ENCODE data around the gene TBCE.
A peak's percentile ranks its signal among the peaks of the same experiment; 100 is the strongest.

Gene TBCE

DNA sequence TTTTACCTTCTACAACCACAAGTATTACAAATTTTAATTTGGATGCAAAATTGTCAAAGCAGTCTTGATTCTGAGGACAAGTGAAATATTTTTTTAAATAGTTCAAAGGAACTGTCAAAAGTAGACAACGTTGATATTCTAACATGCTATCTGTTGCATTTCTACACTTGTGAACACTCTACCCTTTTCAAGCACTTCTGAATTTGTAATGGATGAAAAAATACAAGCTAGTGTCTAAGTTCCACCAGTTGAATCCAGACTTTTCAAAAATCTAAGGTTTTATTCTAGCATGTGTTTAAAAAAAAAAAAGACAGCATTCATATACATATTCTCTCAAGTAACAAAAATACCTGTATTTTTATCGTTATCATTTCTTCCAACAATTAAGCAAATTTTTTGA lies 41.4 kb upstream of the TBCE start:
- Histone ChIP-seq H3K36me3 (no peaks in the 10 kb centered on the region), H3K9me3 (no peaks in the 10 kb centered on the region), H3K4me3 (ENCODE audit: low read depth in 1 of 2, low read length in 1 of 2) (peak overlapping the region; percentile 96 to 97), H3K4me1 (ENCODE audit: control insufficient read depth in 1 of 2, insufficient read depth in 1 of 2, low read depth in 1 of 2, low read length in 1 of 2) (peaks cover 44 to 49% of the 10 kb centered on the region in 2 experiments), H3K27ac (peak overlapping the region; percentile 97), H3K27me3 (no peaks in the 10 kb centered on the region)
- TF ChIP-seq, protein P1, sequence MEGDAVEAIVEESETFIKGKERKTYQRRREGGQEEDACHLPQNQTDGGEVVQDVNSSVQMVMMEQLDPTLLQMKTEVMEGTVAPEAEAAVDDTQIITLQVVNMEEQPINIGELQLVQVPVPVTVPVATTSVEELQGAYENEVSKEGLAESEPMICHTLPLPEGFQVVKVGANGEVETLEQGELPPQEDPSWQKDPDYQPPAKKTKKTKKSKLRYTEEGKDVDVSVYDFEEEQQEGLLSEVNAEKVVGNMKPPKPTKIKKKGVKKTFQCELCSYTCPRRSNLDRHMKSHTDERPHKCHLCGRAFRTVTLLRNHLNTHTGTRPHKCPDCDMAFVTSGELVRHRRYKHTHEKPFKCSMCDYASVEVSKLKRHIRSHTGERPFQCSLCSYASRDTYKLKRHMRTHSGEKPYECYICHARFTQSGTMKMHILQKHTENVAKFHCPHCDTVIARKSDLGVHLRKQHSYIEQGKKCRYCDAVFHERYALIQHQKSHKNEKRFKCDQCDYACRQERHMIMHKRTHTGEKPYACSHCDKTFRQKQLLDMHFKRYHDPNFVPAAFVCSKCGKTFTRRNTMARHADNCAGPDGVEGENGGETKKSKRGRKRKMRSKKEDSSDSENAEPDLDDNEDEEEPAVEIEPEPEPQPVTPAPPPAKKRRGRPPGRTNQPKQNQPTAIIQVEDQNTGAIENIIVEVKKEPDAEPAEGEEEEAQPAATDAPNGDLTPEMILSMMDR (IDR thresholded peaks at IDR 0.05) = no peak

DNA sequence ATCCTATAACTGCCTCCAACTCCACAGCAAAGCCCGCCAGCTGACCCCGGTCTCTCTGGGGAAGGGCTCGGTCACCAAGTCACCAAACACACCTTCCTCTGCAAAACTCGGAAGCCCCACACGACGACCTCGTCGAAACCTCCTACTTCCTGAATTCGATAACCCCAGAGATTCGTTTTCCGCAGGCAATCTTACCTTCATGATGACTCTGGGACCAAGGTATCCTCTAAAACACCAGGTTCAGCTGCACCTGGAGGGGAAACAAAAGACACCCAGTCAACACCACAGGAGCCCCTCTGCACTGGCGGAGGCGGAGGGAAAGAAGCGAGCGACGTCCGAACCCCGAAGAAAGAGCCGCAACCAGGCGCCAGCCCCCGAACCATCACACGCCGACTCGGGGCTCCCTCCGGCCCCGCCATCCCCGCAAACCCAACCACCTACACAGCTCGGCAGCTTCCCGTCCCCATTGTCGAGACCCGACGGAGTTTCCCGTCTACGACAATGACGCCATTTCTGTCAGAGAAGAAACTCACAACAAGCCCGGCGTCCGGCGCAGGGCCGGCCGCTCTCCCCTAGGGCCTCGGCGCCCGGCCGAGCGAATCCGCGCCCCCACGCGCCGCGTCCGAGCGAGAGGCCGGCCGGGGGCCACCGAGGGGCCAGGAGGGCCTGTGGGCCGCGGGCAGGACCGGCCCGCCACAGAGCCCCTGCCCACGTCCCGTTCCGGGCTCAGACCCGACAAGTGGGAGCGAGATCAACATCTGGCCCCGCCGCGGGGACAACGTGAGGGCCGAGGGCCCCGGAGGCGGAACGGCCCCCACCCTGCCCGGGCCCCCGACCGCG lies 40.3 kb upstream of the TBCE start:
- Histone ChIP-seq H3K9me3 (no peaks in the 10 kb centered on the region), H3K27me3 (no peaks in the 10 kb centered on the region), H3K4me1 (ENCODE audit: control insufficient read depth in 1 of 2, insufficient read depth in 1 of 2, low read depth in 1 of 2, low read length in 1 of 2) (peaks cover 54 to 60% of the 10 kb centered on the region in 2 experiments), H3K27ac (peak overlapping the region; percentile 97), H3K4me3 (ENCODE audit: low read depth in 1 of 2, low read length in 1 of 2) (peak overlapping the region; percentile 96 to 97), H3K36me3 (no peaks in the 10 kb centered on the region)
- TF ChIP-seq, protein P1 (IDR thresholded peaks at IDR 0.05) = no peak

DNA sequence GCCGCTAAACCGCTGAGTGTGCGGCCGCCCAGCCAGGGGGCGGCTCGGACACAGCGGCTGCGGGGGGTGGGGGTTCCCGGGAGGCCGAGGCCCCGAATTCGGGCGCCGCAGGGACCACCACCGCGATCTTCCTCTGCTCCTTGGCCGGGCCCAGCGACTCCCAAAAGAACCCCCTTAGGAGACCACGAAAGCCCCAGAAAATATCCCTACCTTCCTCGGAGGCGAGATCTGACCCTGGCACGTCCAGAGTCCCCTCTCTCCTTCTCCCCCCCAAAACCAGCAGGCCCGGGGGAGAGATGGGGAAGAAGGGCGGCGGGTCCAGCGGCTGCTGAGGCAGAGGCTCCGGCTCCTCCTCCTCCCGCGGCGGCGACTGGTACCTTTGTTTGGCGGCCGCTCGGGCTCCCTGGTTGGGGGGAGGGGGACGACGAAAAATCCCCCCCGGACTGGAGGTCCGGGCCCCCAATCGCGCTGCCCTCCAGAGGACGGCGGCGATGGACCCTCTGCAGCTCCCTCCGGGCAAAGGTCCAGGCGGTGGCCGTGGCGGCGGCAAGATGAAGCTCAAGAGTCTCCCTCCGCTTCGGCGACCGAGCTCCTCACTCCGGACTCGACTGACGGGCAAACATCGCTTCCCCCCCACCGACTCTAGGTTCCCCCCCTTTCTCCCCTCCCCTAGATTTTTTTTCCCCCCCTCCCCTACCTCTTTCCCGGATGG lies 39.5 kb upstream of the TBCE start, which contains the start of gene ARID4B:
TSS of gene ARID4B (minus strand) at position 621 of the 712 bp plus-strand sequence. CDS start 1,260 bp downstream, outside the sequence.
- Histone ChIP-seq H3K4me1 (ENCODE audit: control insufficient read depth in 1 of 2, insufficient read depth in 1 of 2, low read depth in 1 of 2, low read length in 1 of 2) (peaks cover 62 to 67% of the 10 kb centered on the region in 2 experiments), H3K27me3 (no peaks in the 10 kb centered on the region), H3K4me3 (ENCODE audit: low read depth in 1 of 2, low read length in 1 of 2) (peak within 1 kb of the TSS; percentile 96 to 97), H3K36me3 (no peaks in the 10 kb centered on the region), H3K9me3 (no peaks in the 10 kb centered on the region), H3K27ac (peak within 1 kb of the TSS; percentile 97)
- TF ChIP-seq, protein P1 (IDR thresholded peaks at IDR 0.05) = no peak

DNA sequence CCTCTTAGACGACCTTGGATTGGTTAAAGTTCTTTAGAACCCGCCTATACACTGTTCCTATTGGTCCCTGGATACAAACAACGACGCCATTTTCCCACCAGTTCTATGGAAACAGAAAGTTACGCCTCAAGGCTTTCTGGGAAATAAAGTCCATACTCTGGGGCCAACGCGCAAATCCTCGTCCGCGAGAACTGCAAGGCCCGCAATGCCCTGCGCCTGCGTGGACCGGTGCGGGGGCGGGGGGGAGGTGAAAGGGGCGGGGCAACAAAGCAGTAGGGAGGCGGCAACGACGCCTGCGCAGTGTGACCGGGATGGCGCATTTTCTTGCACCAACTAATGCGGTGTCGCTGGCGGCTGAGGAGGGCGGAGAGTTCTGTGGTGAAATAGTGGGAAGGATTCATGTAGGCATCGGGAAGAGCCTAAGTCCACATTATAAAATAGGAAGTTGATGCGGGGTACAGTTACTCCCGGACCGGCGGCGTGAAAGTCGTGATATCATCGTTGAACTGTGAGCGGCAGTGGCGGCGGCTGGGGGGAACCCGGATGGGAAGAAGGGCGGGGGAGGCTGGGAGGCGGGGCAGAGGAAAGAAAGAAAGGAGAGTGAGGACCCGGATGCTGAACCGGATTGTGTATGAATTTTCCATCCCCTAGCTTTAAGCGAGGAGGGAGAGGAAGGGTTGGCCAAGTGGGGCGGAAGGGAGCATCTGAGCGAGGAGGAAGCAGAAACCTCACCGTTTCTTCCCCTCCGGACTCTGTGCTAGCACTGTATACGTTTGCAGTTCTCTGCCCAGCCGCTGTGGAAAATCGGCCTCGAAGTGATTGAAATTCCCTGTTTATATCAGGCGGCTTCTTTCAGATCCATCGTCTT lies 38.7 kb upstream of the TBCE start, which contains the start of gene GGPS1:
TSS of gene GGPS1 (plus strand) at position 300 of the 868 bp plus-strand sequence. CDS start 6,695 bp downstream, outside the sequence.
- peak within 1 kb of the TSS; percentile 96 to 97 for H3K4me3 ChIP-seq (ENCODE audit: low read depth in 1 of 2, low read length in 1 of 2)
- H3K9me3 ChIP-seq = no peaks in the 10 kb centered on the region
- peak within 1 kb of the TSS; percentile 97 for H3K27ac ChIP-seq
- TF ChIP-seq, protein P1 (IDR thresholded peaks at IDR 0.05) = peak; percentile 55
- H3K27me3 ChIP-seq = no peaks in the 10 kb centered on the region
- H3K36me3 ChIP-seq = no peaks in the 10 kb centered on the region
- H3K4me1 ChIP-seq (ENCODE audit: control insufficient read depth in 1 of 2, insufficient read depth in 1 of 2, low read depth in 1 of 2, low read length in 1 of 2) = peaks cover 68 to 74% of the 10 kb centered on the region in 2 experiments
